GM18498 (cell line): Measurements from ENCODE around the gene SPOCK2.

Experiments
- ATAC-seq: cut with Tn5 transposase; IDR thresholded peaks from one replicate; pipeline ENCODE4 v1.9.1; 2021; ENCODE audit warnings: mild to moderate bottlenecking, moderate library complexity; ENCODE audit not compliant: unreplicated experiment

The SPOCK2 gene

DNA sequence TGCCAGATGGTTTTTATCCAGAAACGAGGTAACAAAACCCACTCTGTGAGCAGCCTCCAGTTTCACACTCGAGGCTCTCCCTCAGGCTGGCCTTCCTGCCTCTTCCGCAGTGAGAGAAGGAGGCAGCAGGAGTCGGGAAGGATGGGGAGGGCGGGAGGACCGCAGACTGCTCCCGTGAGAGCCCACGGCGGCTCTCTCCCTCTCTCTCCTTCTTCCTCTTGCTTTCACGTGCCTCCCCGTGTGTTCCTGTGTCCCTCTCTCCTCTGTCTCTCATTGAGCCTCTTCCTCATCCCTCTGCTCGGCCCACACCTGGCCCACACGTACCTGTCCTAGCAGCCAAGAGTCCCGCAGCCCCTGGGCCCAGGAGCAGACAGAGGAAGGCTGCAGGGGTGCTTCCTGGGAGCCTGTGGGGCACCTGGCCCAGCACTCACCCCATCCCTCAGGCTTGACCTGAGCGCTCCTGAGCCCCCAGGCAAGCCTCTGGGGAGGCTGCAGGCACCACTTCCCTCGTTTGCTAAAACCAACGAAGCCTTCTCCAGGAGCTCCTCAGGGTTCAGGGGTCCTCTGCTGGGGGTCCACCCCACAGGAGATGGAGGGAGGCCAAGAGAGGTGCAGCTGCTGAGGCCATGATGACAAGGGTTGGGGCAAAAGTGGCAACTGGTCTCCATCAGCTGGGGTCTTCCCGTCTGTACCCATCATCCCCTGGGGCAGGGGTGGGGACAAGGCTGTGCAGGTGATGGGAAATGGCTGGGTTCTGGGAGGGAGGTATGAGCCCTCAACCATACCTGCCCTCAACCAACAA is 13.6 kb downstream of the SPOCK2 start:
- no peak for ATAC-seq

DNA sequence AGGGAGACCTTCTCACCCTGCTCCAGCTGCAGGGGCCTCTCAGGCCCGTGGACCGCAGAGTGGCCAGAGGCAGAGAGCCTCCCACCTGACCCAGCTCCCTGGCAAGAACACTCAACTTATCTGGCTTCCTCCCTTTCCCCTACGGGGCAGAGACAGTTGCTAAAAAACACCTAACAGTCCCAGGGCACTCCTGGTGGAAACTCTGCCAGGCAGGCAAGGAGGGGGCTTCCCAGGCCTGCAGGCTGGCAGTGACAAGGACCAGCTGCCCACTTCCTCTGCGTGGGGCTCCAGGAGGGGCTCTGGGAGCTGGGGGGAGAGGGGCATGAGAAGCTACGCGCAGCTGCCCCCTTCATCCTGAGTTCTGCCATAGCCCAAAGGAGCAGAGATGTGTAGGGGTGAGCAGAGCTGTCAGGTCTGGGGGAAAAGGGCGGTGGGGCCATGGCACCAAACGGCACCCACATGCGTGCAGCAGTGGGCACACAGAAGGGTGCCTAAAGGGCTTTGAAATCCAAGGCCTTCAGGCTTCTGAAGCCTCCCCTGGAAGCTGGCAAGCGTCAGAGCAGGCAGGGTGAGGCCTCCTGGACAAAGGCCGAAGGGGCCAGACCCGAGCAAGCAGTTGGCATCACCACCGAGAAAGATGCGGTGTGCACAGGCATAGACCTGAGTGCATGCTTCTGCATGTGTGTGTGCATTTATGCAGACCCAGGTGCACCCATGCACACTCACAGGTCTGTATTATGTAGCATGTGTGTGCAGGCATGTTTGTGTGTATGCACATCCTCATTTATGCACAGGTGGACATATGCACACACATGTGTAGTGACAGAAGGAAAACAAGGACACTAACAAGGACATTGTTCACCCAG is 14.4 kb downstream of the SPOCK2 start:
- no peak for ATAC-seq

DNA sequence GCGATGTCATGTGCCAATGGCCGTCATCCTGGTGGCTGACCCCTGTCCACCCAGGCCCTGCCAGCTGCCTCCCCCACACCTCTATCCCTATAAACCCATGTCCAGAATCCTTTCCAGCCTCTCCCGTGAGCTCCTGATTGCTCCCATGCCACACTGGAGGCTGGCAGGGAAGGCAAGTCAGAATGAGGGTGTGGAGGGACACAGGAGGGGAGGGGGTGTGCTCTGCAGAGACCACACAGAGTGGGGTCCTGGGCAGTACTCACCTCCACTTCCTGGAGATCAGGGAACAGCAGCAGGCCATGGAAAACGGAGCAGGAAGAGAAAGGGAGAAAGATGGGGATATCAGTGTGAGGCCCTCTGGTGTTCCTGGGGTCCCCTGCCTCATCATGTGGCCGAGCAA is 15.7 kb downstream of the SPOCK2 start:
- ATAC-seq: no peak

DNA sequence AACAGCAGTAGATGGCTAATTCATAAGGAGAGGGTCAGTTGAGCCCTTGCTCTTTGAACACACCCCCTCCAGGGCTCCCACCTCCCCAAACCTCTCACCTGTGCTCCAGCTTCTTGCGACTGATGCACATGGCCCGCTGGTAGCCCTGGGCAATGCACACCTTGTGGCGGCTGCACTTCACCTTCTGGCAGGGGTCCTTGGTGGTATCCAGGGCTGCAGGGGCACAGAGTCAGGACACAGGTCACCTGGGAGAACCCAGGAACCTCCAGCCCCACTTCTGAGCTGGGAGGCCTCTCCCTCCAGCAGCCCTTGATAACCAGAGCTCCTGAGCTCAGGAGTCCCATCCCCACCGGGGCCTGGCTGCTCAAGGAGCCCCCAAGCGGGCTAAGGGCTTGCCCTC is 16.3 kb downstream of the SPOCK2 start:
- no peak for ATAC-seq

DNA sequence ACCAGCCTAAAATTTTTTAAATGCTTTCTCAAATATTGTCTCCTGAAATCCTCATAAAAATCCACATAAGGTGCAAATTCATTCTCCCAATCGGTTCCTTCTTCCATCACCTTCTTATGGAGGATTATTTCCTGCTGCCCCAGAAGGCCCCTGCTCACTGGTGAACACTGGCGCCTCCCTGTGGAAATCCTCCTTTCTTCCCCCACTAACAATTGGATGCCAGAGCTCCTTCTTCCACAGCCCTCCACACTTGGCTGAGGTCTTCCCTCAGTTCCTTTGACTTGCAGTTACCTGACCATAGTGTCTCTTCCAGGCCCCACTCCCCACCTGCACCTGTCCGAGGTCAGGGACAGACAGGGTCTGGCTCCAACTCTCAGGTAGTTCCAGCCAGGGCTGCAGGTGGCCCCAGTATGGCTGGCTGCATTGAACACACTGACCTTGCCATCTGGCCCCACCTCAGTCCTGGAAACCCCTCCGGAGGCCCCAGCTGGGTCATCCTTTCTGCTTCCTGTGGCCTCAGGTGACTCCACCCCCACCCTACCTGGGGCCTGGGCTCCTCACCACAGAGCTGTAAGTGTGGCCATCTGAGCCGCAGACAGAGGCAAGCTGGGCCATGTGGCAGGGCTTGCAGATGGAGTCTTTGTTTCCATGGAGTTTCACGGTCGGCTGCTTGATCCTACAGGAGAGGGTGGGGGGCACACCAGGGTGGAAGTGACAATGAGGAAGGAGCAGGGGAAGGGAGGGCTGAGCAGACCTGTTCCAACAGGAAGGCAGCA is 18.4 kb downstream of the SPOCK2 start:
- ATAC-seq: no peak

DNA sequence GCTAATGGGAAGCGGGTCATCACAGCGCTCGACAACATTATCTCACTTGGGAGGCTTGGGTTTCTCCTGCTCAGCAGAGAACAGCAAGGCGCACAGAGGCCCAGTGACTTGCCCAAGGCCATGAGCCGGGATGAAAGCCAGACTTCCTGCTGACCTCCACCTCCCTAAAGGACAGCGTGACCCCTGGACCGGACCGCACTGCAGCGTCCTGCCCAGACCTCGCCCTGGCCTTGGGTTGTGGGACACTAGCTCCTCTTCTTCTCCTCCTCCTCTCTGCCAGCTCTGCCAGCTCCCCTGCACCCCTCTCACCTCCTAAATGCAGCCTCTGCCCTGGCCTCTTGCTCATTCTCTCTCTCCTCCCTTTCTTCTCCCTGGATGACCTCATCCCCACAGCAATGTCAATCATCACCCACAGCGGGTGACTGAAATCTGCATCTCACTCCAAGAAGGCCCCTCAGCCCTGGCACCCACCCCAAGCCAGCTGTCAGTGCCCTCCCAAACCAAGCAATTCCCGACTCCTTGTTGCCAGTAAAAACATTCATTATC is 19.4 kb downstream of the SPOCK2 start:
- no peak for ATAC-seq

DNA sequence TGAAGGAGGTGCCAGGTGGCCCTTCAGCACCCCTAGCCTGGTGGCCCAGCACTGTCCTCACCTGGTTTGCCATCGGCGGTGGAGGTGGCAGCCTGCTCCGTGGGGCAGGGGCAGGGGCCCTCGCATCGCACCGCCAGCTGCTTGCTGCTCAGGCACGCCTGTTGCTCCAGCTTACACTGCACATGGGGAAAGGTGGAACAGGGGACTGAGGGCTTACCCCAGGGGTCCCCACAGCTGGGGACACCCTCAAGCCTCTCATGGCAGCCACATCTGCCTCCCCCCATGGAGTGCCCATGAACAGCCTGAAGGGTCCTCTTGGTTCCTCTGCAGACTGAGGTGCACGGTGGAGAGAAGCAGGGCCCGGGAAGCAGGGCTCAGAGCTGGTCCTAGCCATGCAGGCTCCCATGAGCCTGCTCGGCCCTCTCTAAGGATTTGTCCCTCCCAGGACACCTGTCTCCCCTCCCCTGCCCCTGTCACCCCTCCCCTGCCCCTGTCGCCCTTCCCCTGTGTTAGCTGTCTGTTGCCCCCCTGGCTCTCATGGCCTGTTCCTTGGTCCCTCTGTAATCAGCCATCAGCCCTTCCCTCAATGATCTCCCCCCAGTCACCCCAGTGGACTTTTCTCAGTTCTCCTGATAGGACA is 20.1 kb downstream of the SPOCK2 start:
- no peak for ATAC-seq

DNA sequence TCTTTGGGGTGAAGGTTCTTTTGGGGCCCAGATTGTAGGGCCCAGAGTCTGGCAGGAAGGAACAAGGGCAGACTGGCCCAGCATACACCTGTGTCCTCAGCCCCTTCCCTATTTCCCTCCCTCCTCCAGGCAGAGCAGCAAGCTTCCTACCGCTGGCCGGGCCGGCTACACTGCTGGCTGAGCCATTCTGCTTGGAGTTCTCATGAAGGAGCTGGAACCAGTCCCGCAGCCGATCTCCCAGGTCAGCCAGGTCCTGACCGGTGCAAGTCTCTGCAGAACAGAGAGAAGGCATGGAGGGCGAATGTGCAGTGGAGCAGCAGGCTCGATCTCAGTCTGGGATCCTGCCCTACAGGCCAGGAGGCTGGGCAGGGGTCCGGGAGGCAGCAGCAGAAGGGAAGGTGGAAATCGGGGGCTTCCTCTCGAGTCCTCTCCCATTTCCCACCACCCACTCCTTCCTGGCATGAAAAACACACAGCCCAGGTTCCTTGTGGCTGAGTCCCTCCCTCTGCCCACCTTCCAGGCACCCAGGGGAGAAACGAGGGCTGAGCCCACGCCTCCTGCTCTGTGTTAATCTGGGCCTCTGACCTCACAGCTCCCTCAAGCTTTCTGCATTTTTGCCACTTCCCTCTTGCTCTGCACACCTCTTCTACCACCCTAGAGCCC is 20.8 kb downstream of the SPOCK2 start:
- ATAC-seq: no peak

DNA sequence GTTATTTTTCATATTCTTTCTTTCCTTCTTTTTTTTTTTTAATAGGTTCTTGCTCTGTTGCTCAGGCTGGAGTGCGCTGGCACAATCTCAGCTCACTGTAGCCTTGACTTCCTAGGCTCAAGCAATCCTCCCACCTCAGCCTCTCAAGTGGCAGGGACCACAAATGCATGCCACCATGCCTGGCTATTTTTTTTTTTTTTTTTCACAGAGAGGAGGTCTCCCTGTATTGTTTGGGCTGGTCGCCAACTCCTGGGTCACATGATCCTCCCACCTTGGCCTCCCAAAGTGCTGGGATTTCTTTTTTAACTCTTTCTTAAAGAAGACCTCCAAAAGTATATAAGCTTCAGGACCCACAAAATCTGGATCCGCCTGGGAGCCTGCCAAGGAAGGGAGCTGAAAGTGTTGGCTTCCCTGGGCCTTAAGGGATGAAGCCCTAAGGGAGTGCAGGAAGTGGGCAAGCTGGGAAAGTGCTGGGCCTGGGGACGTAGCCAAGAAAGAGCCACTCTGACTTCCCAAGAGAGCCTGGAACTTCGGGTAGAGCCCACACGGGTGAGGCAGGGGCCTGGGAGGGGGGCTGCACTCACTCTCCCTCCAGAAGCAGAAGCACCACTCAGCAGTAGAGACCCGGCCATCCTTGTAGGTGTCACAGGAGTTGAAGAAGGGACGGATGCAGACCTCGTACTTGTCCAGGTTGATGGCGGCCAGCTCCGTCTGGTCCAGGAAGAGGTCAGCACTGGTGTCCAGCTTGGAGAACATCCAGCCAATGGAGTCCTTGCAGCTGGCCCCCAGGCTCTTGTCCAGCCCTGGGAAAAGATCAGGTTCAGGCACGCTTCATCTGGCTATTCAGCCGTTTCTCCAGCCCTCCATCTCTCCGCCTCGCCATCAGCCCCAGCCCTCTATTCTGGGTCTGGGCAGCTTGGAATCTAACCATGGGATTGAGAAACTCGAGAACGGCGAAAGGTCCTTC is 21.8 kb downstream of the SPOCK2 start:
- no peak for ATAC-seq

DNA sequence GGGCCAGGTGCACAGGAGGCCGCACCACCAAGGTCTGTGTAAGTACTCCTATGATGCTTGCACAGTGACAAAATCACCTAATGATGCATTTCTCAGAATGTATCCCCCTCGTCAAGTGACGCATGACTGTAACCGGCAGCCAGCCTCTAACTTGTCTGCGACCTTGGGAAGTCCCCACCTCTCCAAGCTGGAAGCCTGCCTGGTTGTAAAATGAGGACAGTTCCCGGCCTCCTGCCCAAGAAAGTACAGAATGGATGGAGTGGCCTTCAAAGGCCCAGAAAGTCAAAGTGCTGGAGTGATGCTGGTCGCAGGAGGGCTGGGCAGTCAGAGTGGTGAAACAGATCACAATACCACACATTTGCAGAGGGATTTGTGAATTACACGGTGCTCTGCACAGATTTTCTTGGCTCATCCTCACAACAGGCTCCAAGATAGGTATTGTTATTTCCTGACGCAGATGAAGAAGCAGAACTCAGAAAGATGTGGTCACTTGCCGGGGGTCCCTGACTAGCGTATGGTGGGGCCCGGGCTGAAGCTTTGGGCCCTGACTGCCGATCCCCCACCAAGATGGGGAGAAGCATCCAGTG is 22.8 kb downstream of the SPOCK2 start:
- no peak for ATAC-seq

DNA sequence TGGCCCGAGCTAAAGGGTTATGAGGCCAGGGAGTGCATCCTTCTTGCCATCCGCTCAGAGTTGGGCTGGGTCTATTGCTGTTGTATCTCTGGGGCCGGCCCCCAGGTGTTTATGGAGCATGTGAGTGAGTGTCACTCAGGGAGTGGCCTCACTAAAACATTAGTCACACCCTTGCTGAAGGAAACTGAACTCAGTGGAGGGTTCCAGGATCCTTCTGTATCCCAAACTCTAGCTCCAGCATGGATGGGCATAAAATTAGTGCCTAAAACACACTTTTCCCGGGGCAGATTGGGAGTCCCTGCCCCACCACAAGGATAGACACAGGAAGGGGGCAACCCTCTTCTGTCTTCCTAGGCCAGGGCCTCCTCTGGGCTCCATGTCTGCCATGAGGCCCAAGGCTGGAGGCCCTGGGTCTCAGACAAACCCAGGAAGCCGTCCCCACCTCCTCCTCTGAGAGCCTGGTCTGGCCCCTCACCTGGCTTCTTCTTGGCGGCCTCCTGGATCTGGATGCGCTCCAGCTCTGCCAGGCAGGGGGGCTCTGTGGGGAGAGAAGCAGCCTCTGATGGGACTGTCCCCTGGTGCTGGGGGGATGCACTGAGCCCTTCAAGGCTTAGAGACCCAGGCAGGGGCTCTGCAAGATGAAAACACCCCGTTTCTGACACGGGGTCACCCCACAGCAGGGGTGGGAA is 24.5 kb downstream of the SPOCK2 start:
- ATAC-seq: no peak

DNA sequence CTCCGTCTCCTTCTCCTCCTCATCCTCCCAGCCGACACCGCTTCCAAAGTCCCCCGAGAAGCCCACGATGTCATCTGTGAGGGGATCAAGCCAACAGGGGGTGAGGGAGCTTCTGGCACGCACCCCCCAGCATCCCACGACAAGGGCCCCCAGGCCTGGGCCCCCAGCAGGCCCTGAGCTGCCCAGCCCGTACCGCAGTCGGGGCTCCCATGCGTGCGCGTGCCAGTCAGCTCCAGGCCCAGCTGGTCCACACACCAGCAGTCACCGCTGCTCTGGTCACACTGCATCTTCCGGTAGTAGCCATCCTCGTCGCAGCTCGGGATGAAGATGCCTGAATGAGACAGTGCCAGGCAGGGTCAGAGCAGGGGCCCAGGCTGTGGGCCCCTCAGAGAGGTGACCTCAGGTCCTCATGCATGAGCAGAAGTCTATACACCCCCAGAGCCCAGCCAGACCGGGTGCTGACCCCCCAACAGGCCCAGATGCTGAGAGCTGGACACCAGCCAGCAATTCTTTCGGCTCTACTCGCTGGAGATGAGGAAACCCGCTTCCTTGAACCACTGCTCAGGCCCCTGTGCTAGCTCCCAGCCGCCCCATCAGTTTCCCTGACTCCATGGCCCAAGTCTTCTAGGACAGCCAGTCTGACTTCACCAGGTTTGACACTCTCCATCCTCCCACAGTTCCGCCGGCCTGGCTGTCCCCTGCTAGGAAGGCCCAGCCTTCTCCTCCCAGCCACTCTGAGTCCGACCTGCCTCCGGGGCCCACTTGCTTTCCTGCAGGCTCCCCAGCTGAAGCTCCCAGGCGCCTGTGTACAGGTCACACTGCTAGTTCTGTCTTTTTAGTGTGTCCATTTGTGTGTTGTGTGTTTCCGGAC is 25.3 kb downstream of the SPOCK2 start:
- ATAC-seq: no peak

DNA sequence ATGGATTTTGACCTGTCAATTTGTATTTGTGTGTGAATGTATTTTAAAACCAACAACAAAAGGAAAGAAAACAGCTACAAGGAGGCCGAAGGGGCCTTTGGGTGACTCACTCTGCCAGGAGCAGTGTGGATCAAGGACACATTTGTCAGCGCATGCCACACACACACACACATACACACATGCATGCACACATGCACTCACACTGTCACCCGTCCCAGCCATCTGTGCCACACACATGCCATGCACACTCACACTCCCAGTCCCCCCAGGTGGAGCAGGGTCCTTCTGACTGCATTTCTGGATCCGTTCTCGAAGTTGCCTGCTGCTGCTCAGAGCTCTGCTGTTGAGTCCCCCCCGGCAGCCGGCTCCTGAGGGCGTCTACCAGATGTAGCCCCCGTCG is 26.0 kb downstream of the SPOCK2 start:
- no peak for ATAC-seq

DNA sequence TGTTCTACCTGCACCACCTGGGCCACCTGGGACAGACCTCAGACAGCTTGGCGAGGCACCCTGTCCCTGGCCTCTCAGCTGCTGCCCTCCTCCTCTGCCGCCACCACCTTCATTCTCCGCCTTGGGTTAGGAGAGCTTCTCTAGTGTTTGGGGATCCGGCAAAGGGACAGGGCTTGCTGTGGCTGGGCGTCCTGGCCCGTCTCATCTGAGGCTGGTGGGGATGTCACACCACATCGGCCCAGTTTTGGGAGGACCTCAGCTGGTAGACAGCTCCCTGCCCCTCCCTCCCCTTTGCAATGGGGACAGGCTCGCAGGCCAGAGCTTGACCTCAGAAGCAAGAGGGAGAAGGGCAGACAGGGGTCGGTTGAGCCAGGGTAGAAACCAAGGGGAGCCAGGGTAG is 26.4 kb downstream of the SPOCK2 start:
- no peak for ATAC-seq

DNA sequence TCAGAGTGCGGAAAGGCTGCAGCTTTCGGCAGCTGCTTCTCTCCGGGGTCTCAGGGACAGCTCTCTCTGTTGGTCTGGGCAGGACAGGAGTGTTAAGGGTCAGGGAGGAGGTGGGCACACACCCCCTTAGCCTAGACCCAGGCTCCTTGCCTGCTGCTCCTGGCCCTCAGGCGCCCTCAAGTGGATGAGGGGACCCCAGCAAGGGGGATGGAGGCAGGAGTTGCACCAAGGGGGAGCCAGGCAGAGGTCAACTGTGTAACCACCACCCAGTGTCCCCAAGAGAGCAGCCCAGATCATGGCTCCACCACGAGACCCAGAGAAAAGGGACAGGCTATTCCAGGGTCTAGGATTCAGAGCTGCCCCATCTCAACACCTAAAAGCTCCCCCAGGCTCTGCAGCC is 26.9 kb downstream of the SPOCK2 start:
- no peak for ATAC-seq

DNA sequence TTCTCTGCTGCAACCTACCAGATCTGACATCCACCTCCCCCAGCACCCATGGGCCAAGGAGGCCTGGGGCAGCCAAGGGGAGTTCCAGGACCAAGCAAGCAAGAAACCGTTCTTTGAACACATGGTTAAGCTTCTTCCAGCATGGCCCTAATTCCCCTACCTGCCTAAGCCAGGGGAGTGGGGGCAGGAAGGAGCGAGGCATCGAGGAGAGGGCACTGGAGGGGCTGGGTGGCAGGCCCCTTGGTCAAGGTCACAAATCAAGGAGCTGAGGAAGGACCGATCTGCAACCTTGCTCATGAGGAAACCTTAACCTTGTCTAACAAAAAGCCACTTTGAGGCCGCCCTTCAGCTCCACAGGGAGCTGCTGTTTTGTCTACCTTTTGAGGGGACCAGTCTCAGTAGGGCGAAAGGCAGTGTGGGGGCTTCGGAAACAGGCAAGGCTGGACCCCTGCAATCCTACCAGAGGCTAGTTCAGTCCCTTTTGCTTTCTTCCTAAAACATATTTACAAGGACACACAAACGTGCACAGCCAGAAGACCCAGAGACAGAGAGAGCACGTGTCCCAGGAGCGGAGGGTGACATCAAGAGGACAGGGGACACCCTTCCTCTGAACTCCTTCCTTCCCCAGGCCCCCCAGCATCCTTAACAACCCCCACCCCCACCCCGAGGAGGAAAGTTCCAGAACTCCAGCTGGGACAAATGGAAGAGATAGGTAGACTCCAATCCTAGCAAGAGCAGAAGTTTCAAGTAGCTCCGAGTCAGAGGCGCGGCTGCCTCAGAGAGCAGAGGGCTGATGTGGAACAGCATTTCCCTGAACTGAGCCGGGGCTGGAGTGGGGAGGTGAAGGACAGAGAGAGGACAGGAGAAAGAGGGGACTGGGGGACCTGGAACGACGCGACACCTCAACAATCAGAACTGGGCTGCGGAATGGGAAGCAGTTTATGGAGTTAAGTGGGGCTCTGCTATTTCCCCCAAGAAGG is 28.2 kb downstream of the SPOCK2 start:
- ATAC-seq: no peak
